Measurements from ENCODE around the gene DGKQ. TPM values are rescaled to one million over a fixed set of nuclear protein-coding genes. Genes with fewer than 3 reads are reported as not detected.

The DGKQ gene
- total RNA-seq, 2 experiments from 2014 or later, result 17.6 to 19.2 TPM

DNA sequence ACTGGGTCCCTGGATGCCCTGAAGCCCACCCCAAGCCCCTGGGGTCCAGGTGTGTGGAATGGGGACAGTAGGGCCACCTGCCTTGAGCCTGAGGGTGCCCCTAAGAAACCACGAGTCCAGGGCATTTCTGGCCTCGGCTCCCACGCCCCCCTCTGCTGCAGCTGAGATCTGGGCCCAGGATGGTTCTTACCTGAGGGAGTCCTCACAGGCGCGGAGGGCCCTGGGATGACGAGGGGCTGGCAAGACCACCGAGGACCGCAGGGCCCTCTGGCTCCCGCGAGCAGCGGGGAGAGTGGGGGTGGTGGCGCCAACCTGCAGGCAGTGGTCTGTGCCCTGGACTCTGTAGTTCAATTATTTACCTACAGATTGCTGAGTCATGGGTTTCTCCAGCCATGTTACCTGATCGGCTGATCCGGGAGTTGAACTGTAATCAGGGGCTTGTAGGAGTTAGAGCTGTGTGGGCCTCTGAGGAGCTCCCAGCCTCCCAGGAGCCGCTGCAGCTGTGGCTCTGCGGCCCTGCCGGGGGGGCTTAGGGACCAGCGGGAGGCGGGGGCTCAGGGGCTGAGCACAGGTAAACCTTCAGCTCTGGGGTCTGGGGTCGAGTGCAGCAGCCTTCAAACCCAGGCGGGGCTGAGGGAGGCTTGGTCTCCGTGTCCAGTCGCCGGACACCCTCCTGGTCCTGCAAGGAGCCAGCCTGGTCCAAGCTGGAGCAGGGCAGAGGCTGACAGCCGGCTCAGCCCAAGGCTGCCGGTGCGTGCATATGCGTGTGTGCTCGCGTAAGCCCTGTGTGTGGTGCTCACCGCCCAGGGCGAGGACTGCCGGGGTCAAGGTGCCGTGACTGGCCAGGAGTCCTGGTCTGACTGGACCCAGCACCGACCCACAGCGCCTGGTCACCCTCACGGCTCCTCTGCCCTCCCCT lies 20.0 kb upstream of the DGKQ start, which contains the start of gene SLC26A1:
TSS of gene SLC26A1 (minus strand) at position 294 of the 919 bp plus-strand sequence. CDS start 1,701 bp downstream, outside the sequence.
- Histone ChIP-seq H3K36me3 (ENCODE audit: insufficient read depth, low read length) (peaks cover 6% of the 10 kb centered on the region), H3K4me1 (ENCODE audit: insufficient read depth, low read length) (peaks cover 10% of the 10 kb centered on the region), H3K27ac (ENCODE audit: low read depth in 1 of 2, low read length in 2 of 2) (no peak within 1 kb of the TSS), H3K4me3 (ENCODE audit: low read length) (no peak within 1 kb of the TSS), H3K9me3 (ENCODE audit: control insufficient read depth in 1 of 2, insufficient read depth in 1 of 2, low read length in 2 of 2) (peaks cover 0 to 9% of the 10 kb centered on the region in 2 experiments), H3K27me3 (ENCODE audit: control insufficient read depth in 1 of 2, insufficient read depth in 2 of 2, low read length in 2 of 2) (peaks cover 9 to 11% of the 10 kb centered on the region in 2 experiments)
- intact Hi-C loops (cut with DNase I, micrococcal nuclease), result no loop called here
- peaks cover 6% of the 10 kb centered on the region for H3K27me3 Mint-ChIP-seq
- DNase-seq (no peak), ATAC-seq (ENCODE audit: poor library complexity) (no peak)
- no peak for TF ChIP-seq CTCF (IDR thresholded peaks at IDR 0.05)
- ChIA-PET CTCF (no interaction called here), POLR2A (no interaction called here)
- H3K9me3 Mint-ChIP-seq, result no peaks in the 10 kb centered on the region
- no peak within 1 kb of the TSS for H3K27ac Mint-ChIP-seq
- no peaks in the 10 kb centered on the region for H3K36me3 Mint-ChIP-seq (ENCODE audit: low read depth)
- peaks cover 7% of the 10 kb centered on the region for H3K4me1 Mint-ChIP-seq (ENCODE audit: low read depth)
- H3K4me3 Mint-ChIP-seq, result no peak within 1 kb of the TSS

GRCh38 chr4:992297-993110 lies 19.1 kb upstream of the DGKQ start:
- no peak for DNase-seq
- Histone ChIP-seq H3K27ac (ENCODE audit: low read depth in 1 of 2, low read length in 2 of 2) (no peak overlapping the region), H3K27me3 (ENCODE audit: control insufficient read depth in 1 of 2, insufficient read depth in 2 of 2, low read length in 2 of 2) (peaks cover under 1 to 3% of the 10 kb centered on the region in 2 experiments), H3K4me1 (ENCODE audit: insufficient read depth, low read length) (peaks cover 10% of the 10 kb centered on the region), H3K9me3 (ENCODE audit: control insufficient read depth in 1 of 2, insufficient read depth in 1 of 2, low read length in 2 of 2) (peaks cover 0 to under 1% of the 10 kb centered on the region in 2 experiments), H3K4me3 (ENCODE audit: low read length) (no peak overlapping the region), H3K36me3 (ENCODE audit: insufficient read depth, low read length) (peaks cover 6% of the 10 kb centered on the region)
- H3K4me1 Mint-ChIP-seq (ENCODE audit: low read depth), result no peaks in the 10 kb centered on the region
- H3K27ac Mint-ChIP-seq, result no peak overlapping the region
- H3K9me3 Mint-ChIP-seq, result no peaks in the 10 kb centered on the region
- POLR2A ChIA-PET, result no interaction called here
- CTCF ChIA-PET, result no interaction called here
- H3K27me3 Mint-ChIP-seq, result no peaks in the 10 kb centered on the region
- no peak for ATAC-seq (ENCODE audit: poor library complexity)
- no peaks in the 10 kb centered on the region for H3K36me3 Mint-ChIP-seq (ENCODE audit: low read depth)
- no peak overlapping the region for H3K4me3 Mint-ChIP-seq
- intact Hi-C loops (cut with DNase I, micrococcal nuclease), result no loop called here
- no peak for TF ChIP-seq CTCF (IDR thresholded peaks at IDR 0.05)

DNA sequence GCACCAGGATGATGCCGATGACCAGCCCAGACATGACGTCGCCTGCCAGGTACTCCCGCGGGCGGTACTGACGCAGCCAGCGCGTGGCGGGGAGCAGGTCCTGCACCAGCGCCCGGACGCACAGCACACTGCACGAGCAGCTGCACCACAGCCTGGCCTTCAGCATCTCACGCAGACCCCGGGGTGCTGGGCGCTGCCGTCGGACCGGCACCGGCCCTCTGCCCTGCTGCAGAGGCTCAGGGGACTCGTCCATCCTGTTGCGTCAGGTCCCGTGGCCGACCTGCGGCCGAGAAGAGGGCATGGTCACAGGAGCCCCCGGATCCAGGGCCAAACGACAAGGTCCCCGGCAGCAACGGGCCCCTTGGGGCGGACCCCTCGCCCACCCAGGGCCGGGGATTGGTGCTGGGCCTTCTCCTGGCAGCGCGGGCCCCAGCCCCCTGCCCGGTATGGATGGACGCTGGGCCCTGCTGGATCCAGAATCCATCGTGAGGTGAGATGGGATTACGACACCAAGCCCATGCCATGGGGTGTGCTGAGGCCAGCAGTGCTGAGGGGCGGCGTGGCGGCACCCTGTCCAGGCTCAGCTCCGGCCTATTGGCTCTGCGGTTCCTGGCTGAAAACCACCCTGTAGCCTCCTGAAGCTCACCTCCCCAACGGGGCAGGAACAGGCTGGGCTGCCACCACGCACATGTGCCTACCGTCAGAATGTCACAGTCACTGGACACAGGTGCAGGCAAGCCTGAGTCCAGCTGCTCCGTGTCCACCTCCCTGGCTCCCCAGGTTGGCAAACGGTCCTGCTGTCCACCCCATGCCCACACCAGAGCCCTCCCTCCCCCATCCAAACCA lies 18.3 kb upstream of the DGKQ start:
- DNase-seq (no peak), ATAC-seq (ENCODE audit: poor library complexity) (no peak)
- CTCF ChIA-PET, result no interaction called here
- peaks cover under 1% of the 10 kb centered on the region for H3K4me1 Mint-ChIP-seq (ENCODE audit: low read depth)
- no peak for TF ChIP-seq CTCF (IDR thresholded peaks at IDR 0.05)
- no peaks in the 10 kb centered on the region for H3K9me3 Mint-ChIP-seq
- POLR2A ChIA-PET, result no interaction called here
- H3K4me1 ChIP-seq (ENCODE audit: insufficient read depth, low read length), result peaks cover 14% of the 10 kb centered on the region
- H3K4me3 Mint-ChIP-seq, result no peak overlapping the region
- H3K9me3 ChIP-seq (ENCODE audit: control insufficient read depth in 1 of 2, insufficient read depth in 1 of 2, low read length in 2 of 2), result no peaks in the 10 kb centered on the region
- H3K27ac ChIP-seq (ENCODE audit: low read depth in 1 of 2, low read length in 2 of 2), result no peak overlapping the region
- intact Hi-C loops (cut with DNase I, micrococcal nuclease), result no loop called here
- no peak overlapping the region for H3K4me3 ChIP-seq (ENCODE audit: low read length)
- H3K36me3 ChIP-seq (ENCODE audit: insufficient read depth, low read length), result peaks cover 6% of the 10 kb centered on the region
- H3K27ac Mint-ChIP-seq, result no peak overlapping the region
- H3K27me3 ChIP-seq (ENCODE audit: control insufficient read depth in 1 of 2, insufficient read depth in 2 of 2, low read length in 2 of 2), result no peaks in the 10 kb centered on the region
- no peaks in the 10 kb centered on the region for H3K27me3 Mint-ChIP-seq
- H3K36me3 Mint-ChIP-seq (ENCODE audit: low read depth), result no peaks in the 10 kb centered on the region
